SK-N-SH treated with all-trans-retinoic acid at 6 μM for 48 hours (cell line): ENCODE measurements around the gene TDRD9.

Experiments used
- ATAC-seq: fragments of 200-7000 bp; cut with Tn5 transposase; 3 replicates; pipeline ENCODE4 v1.9.1; 2020; ENCODE audit warnings: mild to moderate bottlenecking, moderate library complexity
- ARNTL ChIP-seq: fragments of 450-650 bp; formaldehyde crosslinking; IDR thresholded peaks from 2 replicates; pipeline ENCODE4 v1.5.0; 2020; ENCODE audit warnings: low read depth, mild to moderate bottlenecking, moderate library complexity, borderline replicate concordance
- BACH2 ChIP-seq: fragments of 250-450 bp; sonication (Bioruptor Pico); IDR thresholded peaks from 2 replicates; pipeline ENCODE4 v1.9.0; 2021; ENCODE audit warnings: mild to moderate bottlenecking, borderline replicate concordance
- CREB5 ChIP-seq: fragments of 250-450 bp; sonication (Bioruptor Pico); IDR thresholded peaks from 2 replicates; pipeline ENCODE4 v1.5.1; 2020; ENCODE audit warnings: low read depth, mild to moderate bottlenecking, moderate library complexity
- CSDC2 ChIP-seq: fragments of 250-450 bp; sonication (Bioruptor Pico); IDR thresholded peaks from 2 replicates; pipeline ENCODE4 v1.5.0; 2020; ENCODE audit warnings: mild to moderate bottlenecking, moderate library complexity
- CSRNP3 ChIP-seq: fragments of 250-450 bp; sonication (Bioruptor Pico); IDR thresholded peaks from 2 replicates; pipeline ENCODE4 v1.5.1; 2021; ENCODE audit warnings: mild to moderate bottlenecking, moderate library complexity
- ESRRG ChIP-seq: fragments of 250-450 bp; sonication (Bioruptor Pico); IDR thresholded peaks from 2 replicates; pipeline ENCODE4 v1.6.1; 2021; ENCODE audit warnings: mild to moderate bottlenecking
- GLIS3 ChIP-seq: fragments of 250-450 bp; sonication (Bioruptor Pico); IDR thresholded peaks from 2 replicates; pipeline ENCODE4 v1.5.0; 2020; ENCODE audit warnings: mild to moderate bottlenecking, moderate library complexity
- ISL1 ChIP-seq: fragments of 250-450 bp; sonication (Bioruptor Pico); IDR thresholded peaks from 2 replicates; pipeline ENCODE4 v2.1.2; 2022; ENCODE audit warnings: mild to moderate bottlenecking, moderate library complexity
- OSR1 ChIP-seq: fragments of 250-450 bp; sonication (Bioruptor Pico); IDR thresholded peaks from 2 replicates; pipeline ENCODE4 v1.8.0; 2022; ENCODE audit warnings: moderate library complexity, mild to moderate bottlenecking, inconsistent platforms
- POU6F1 ChIP-seq: fragments of 250-450 bp; sonication (Bioruptor Pico); IDR thresholded peaks from 2 replicates; pipeline ENCODE4 v1.8.0; 2021; ENCODE audit warnings: low read depth, mild to moderate bottlenecking, moderate library complexity, borderline replicate concordance
- PPARA ChIP-seq: fragments of 250-450 bp; sonication (Bioruptor Pico); IDR thresholded peaks from 2 replicates; pipeline ENCODE4 v1.5.0; 2020; ENCODE audit warnings: mild to moderate bottlenecking, borderline replicate concordance
- SNAI2 ChIP-seq: fragments of 250-450 bp; sonication (Bioruptor Pico); IDR thresholded peaks from 2 replicates; pipeline ENCODE4 v1.5.0; 2020; ENCODE audit warnings: mild to moderate bottlenecking, moderate library complexity
- TCF4 ChIP-seq: fragments of 250-450 bp; sonication (Bioruptor Pico); IDR thresholded peaks from 2 replicates; pipeline ENCODE4 v1.8.0; 2021; ENCODE audit warnings: mild to moderate bottlenecking, moderate library complexity, borderline replicate concordance
- ZC3H10 ChIP-seq: fragments of 250-450 bp; sonication (Bioruptor Pico); IDR thresholded peaks from 2 replicates; pipeline ENCODE4 v1.5.1; 2021; ENCODE audit warnings: mild to moderate bottlenecking, moderate library complexity
- ZFP3 ChIP-seq: fragments of 250-450 bp; sonication (Bioruptor Pico); IDR thresholded peaks from 2 replicates; pipeline ENCODE4 v1.5.0; 2020; ENCODE audit warnings: mild to moderate bottlenecking, moderate library complexity
- ZFP30 ChIP-seq: fragments of 450-650 bp; formaldehyde crosslinking; IDR thresholded peaks from 2 replicates; pipeline ENCODE4 v1.5.0; 2022; ENCODE audit warnings: mild to moderate bottlenecking, moderate library complexity
- ZNF565 ChIP-seq: fragments of 450-650 bp; formaldehyde crosslinking; conservative IDR thresholded peaks from 2 replicates; pipeline ENCODE4 v1.5.0; 2020; ENCODE audit warnings: low read depth, mild to moderate bottlenecking, moderate library complexity
- ZNF70 ChIP-seq: fragments of 450-650 bp; formaldehyde crosslinking; IDR thresholded peaks from 2 replicates; pipeline ENCODE4 v1.5.0; 2020; ENCODE audit warnings: mild to moderate bottlenecking, moderate library complexity
- ZNF8 ChIP-seq: fragments of 450-650 bp; formaldehyde crosslinking; IDR thresholded peaks from 2 replicates; pipeline ENCODE4 v1.5.0; 2020; ENCODE audit warnings: mild to moderate bottlenecking, moderate library complexity

The TDRD9 gene

DNA sequence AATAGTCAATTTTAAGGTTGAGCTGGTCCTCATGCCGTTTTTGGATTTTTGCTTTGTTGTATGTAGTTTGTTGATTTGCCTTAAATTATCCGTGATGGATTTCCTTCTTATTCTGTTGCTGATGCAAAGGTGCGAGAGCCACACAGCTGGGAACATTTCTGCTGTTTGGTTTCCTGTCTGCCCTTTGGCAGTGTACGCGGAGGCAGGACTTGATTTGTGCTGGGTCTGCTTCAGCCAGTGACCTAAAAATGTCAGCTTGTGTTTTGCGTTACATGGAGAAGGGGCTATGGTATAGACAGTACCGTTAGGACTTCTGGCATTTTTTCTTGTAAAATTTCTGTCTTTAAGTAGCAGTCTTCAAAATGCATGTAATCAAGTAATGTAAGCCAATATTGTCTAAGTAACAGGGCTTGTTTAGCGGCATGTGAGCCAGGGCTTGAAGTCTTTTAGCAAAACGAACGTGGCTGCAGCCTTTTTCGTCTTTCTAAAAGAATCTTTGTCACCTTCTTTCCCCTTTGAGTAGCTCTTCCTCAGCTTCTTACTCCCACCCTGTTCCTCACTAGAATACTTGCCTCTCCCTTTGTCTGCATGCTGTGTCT is 32.3 kb downstream of the TDRD9 start (continued):
- TF ChIP-seq POU6F1 = no peak

- no peak for ATAC-seq
- no peak for TF ChIP-seq CSDC2 (CRISPR knock-in tag)
- no peak for TF ChIP-seq ZNF70 (CRISPR knock-in tag)
- TF ChIP-seq CREB5 (CRISPR knock-in tag) = no peak
- no peak for TF ChIP-seq GLIS3
- no peak for TF ChIP-seq TCF4 (CRISPR knock-in tag)
- TF ChIP-seq POU6F1 = no peak
- TF ChIP-seq ZFP3 (CRISPR knock-in tag) = no peak
Observed at GRCh38 chr14:103961928-103962578, 33.8 kb downstream of the TDRD9 start.

GRCh38 chr14:103966631-103967030 is 38.4 kb downstream of the TDRD9 start:
- ATAC-seq = no peak
- TF ChIP-seq CSDC2 (CRISPR knock-in tag) = no peak
- TF ChIP-seq ZNF8 (CRISPR knock-in tag) = no peak

GRCh38 chr14:103969961-103970360 is 41.7 kb downstream of the TDRD9 start:
- no peak for ATAC-seq
- no peak for TF ChIP-seq CSRNP3
- no peak for TF ChIP-seq BACH2 (CRISPR knock-in tag)
- no peak for TF ChIP-seq OSR1 (CRISPR knock-in tag)
- TF ChIP-seq ESRRG (CRISPR knock-in tag) = no peak
- TF ChIP-seq GLIS3 = no peak
- TF ChIP-seq, all 23 proteins: peak for 0

DNA sequence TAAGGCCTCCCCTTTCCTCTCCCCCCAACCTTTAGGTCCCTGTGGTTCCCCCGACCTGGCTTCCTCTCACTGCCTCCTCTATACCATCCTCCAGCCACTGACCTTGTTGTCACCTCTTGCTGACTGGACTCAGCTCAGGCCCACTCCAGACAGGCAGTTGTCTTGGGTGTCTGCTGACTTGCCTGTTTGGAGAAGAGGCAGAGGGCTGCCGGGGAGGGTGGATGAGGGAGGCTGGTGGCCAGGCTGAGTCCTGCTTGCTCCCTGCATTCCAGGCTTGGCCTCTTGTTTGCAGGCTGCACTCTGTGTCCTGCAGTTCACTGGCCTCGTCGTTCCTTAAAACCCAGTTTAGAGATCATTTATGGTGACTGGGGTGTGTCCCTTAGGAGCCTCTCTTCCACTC is 45.1 kb downstream of the TDRD9 start:
- ATAC-seq = no peak
- TF ChIP-seq CSRNP3 = no peak
- no peak for TF ChIP-seq PPARA (CRISPR knock-in tag)
- no peak for TF ChIP-seq ZC3H10
- TF ChIP-seq CSDC2 (CRISPR knock-in tag) = no peak
- TF ChIP-seq ZFP3 (CRISPR knock-in tag) = no peak
- TF ChIP-seq SNAI2 = no peak
- TF ChIP-seq ZFP30 = no peak
- TF ChIP-seq ZNF565 (CRISPR knock-in tag) = no peak

DNA sequence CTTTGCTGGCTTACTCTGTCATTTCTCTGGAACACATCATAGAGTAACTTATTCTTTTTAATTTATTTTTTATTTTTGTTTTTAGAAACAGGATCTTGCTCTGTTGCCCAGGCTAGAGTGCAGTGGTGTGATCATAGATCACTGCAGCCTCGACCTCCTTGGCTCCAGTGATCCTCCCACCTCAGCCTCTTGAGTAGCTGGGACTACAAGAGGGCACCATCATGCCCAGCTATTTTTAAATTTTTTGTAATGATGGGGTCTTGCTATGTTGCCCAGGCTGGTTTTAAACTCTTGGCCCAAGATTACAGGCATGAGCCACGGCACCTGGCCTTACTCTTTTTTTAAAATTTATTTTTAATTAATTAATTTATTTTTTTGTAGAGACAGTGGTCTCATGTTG is 46.3 kb downstream of the TDRD9 start:
- ATAC-seq = no peak
- TF ChIP-seq CSDC2 (CRISPR knock-in tag) = no peak
- no peak for TF ChIP-seq ISL1 (CRISPR knock-in tag)
- TF ChIP-seq GLIS3 = no peak
- no peak for TF ChIP-seq POU6F1
- TF ChIP-seq ARNTL = no peak
- no peak for TF ChIP-seq ZFP3 (CRISPR knock-in tag)
- TF ChIP-seq ESRRG (CRISPR knock-in tag) = no peak
- TF ChIP-seq CREB5 (CRISPR knock-in tag) = no peak
- TF ChIP-seq CSRNP3 = no peak
- TF ChIP-seq ZFP30 = no peak
- no peak for TF ChIP-seq ZNF70 (CRISPR knock-in tag)
